H1 (cell line): ENCODE data around the gene MXRA8. TPM values are rescaled to one million over a fixed set of nuclear protein-coding genes. Genes with fewer than 3 reads are reported as not detected.

Experiments
- CTCF ChIA-PET: fragments of 300-600 bp; sonication (Branson Sonifier 250); formaldehyde crosslinking; loops from one replicate; lab custom pipeline; 2021; ENCODE audit not compliant: partially characterized antibody; lab: Charles Lee
- POLR2A ChIA-PET: fragments of 300-600 bp; sonication (Branson Sonifier 250); formaldehyde crosslinking; loops from one replicate; lab custom pipeline; 2021; ENCODE audit warnings: inconsistent platforms; ENCODE audit not compliant: partially characterized antibody; lab: Charles Lee
- DNase-seq, 2 experiments: peaks; one replicate each; pipeline versions ENCODE4 v3.0.0 to v3.0.0-alpha.2; 2010 to 2022; ENCODE audit warnings: low spot score in 2 of 2, low read depth in 1 of 2, mixed read lengths in 1 of 2
- FAIRE-seq: peaks from 2 replicates; lab custom pipeline; 2011; peaks lifted over from hg19 to GRCh38; lab: Jason Lieb, UNC
- H2AFZ ChIP-seq: 2 replicates; pipeline ENCODE4 v1.8.1; 2012; ENCODE audit warnings: low read length, inconsistent platforms
- H2AK5ac ChIP-seq: 2 replicates; pipeline ENCODE4 v1.6.1; 2013; ENCODE audit warnings: low read depth, low read length
- H2BK120ac ChIP-seq: replicated peaks from 2 replicates; pipeline ENCODE3; 2013; ENCODE audit warnings: low read depth, low read length, inconsistent platforms
- H2BK12ac ChIP-seq: 2 replicates; pipeline ENCODE4 v1.6.1; 2013; ENCODE audit warnings: low read depth, low read length
- H2BK15ac ChIP-seq: 2 replicates; pipeline ENCODE4 v1.6.1; 2013; ENCODE audit warnings: low read length
- H2BK20ac ChIP-seq: 2 replicates; pipeline ENCODE4 v1.6.1; 2013; ENCODE audit warnings: low read length
- H2BK5ac ChIP-seq: 2 replicates; pipeline ENCODE4 v1.6.1; 2013; ENCODE audit warnings: low read depth, low read length
- H3K14ac ChIP-seq: 2 replicates; pipeline ENCODE4 v1.6.1; 2013; ENCODE audit warnings: inconsistent platforms; ENCODE audit not compliant: insufficient read length
- H3K18ac ChIP-seq: 2 replicates; pipeline ENCODE4 v1.6.1; 2013; ENCODE audit warnings: low read length; ENCODE audit errors: extremely low read depth
- H3K23ac ChIP-seq: 2 replicates; pipeline ENCODE4 v1.6.1; 2013; ENCODE audit warnings: inconsistent platforms; ENCODE audit not compliant: insufficient read length
- H3K23me2 ChIP-seq: 2 replicates; pipeline ENCODE4 v1.6.1; 2013; ENCODE audit warnings: low read depth, low read length
- H3K27ac ChIP-seq: 2 replicates; pipeline ENCODE4 v1.6.1; 2011; ENCODE audit warnings: low read depth, low read length, inconsistent platforms
- H3K27me3 ChIP-seq, 4 experiments: replicated peaks in 1 of 4; 1 replicate in 1 of 4; 2 replicates in 3 of 4; pipeline versions ENCODE4 v1.6.1 to v1.8.1; 2011 to 2013; ENCODE audit warnings: low read length in 3 of 4, mild to moderate bottlenecking in 3 of 4, inconsistent platforms in 2 of 4, mixed read lengths in 2 of 4, moderate library complexity in 1 of 4; ENCODE audit not compliant: control insufficient read depth in 3 of 4, insufficient read depth in 3 of 4; ENCODE audit errors: extremely low read depth in 1 of 4
- H3K36me3 ChIP-seq, 4 experiments: 2 replicates each; pipeline versions ENCODE4 v1.6.1 to v1.8.1; 2011 to 2013; ENCODE audit warnings: mild to moderate bottlenecking in 4 of 4, low read length in 3 of 4, moderate library complexity in 2 of 4, control low read depth in 1 of 4, inconsistent platforms in 1 of 4; ENCODE audit not compliant: insufficient read depth in 4 of 4, control insufficient read depth in 2 of 4
- H3K4ac ChIP-seq: replicated peaks from 2 replicates; pipeline ENCODE3; 2013; ENCODE audit warnings: low read length, low read depth, mixed read lengths, inconsistent platforms; ENCODE audit not compliant: insufficient read length
- H3K4me1 ChIP-seq, 4 experiments: replicated peaks in 1 of 4; 1 replicate in 1 of 4; 2 replicates in 3 of 4; pipeline versions ENCODE4 v1.6.1 to v1.8.1; 2011 to 2013; ENCODE audit warnings: low read length in 3 of 4, inconsistent platforms in 2 of 4, mixed read lengths in 1 of 4; ENCODE audit not compliant: insufficient read depth in 4 of 4, control insufficient read depth in 3 of 4
- H3K4me2 ChIP-seq, 2 experiments: 2 replicates each; pipeline versions ENCODE4 v1.6.1 to v1.8.1; 2011 to 2013; ENCODE audit warnings: low read depth in 2 of 2, low read length in 2 of 2, control low read depth in 1 of 2, inconsistent platforms in 1 of 2, mild to moderate bottlenecking in 1 of 2; ENCODE audit not compliant: insufficient read depth in 1 of 2
- H3K4me3 ChIP-seq, 4 experiments: fragments of 200-600, 300-600 bp in 1 of 4; sonication (generic), shearing (Covaris generic), sonication (Bioruptor Twin) in 1 of 4; 2 replicates each; pipeline versions ENCODE4 v1.5.1 to v1.8.1; 2011 to 2016; ENCODE audit warnings: low read length in 4 of 4, low read depth in 3 of 4, control low read depth in 2 of 4, inconsistent platforms in 2 of 4, mild to moderate bottlenecking in 2 of 4, mixed read lengths in 1 of 4, moderate library complexity in 1 of 4; ENCODE audit not compliant: insufficient read depth in 2 of 4; ENCODE audit errors: extremely low read depth in 1 of 4
- H3K56ac ChIP-seq: replicated peaks from 2 replicates; pipeline ENCODE3; 2013; ENCODE audit warnings: low read depth, mild to moderate bottlenecking, mixed read lengths, low read length, inconsistent platforms; ENCODE audit not compliant: insufficient read length
- H3K79me1 ChIP-seq: 2 replicates; pipeline ENCODE4 v1.6.1; 2013; ENCODE audit warnings: low read depth, low read length, control low read depth
- H3K79me2 ChIP-seq, 2 experiments: 2 replicates each; pipeline versions ENCODE4 v1.6.1 to v1.8.1; 2012 to 2013; ENCODE audit warnings: low read length in 2 of 2, mild to moderate bottlenecking in 2 of 2, inconsistent platforms in 1 of 2; ENCODE audit not compliant: insufficient read depth in 2 of 2, control insufficient read depth in 1 of 2
- H3K9ac ChIP-seq, 4 experiments: replicated peaks in 1 of 4; 1 replicate in 1 of 4; 2 replicates in 3 of 4; pipeline versions ENCODE4 v1.6.1 to v1.8.1; 2011 to 2013; ENCODE audit warnings: low read depth in 3 of 4, low read length in 3 of 4, control low read depth in 2 of 4, mild to moderate bottlenecking in 2 of 4, moderate library complexity in 2 of 4, inconsistent platforms in 1 of 4; ENCODE audit errors: extremely low read depth in 1 of 4
- H3K9me3 ChIP-seq, 2 experiments: 2 replicates each; pipeline versions ENCODE4 v1.6.1 to v1.8.1; 2012 to 2013; ENCODE audit warnings: mild to moderate bottlenecking in 2 of 2, moderate library complexity in 2 of 2, control low read depth in 1 of 2, inconsistent platforms in 1 of 2, low read depth in 1 of 2, low read length in 1 of 2, mixed read lengths in 1 of 2; ENCODE audit not compliant: insufficient read depth in 2 of 2
- H4K20me1 ChIP-seq, 2 experiments: replicated peaks in 1 of 2; 2 replicates each; pipeline versions ENCODE3 to v1.8.1; 2011 to 2013; ENCODE audit warnings: inconsistent platforms in 2 of 2, low read length in 2 of 2, mild to moderate bottlenecking in 1 of 2; ENCODE audit not compliant: insufficient read depth in 2 of 2, control insufficient read depth in 1 of 2
- H4K5ac ChIP-seq: 2 replicates; pipeline ENCODE4 v1.6.1; 2013; ENCODE audit warnings: low read length, low read depth, mixed read lengths, inconsistent platforms; ENCODE audit not compliant: insufficient read length
- H4K8ac ChIP-seq: 2 replicates; pipeline ENCODE4 v1.8.0; 2013; ENCODE audit warnings: mild to moderate bottlenecking, moderate library complexity, low read length, inconsistent platforms; ENCODE audit not compliant: insufficient read depth; ENCODE audit errors: extremely low read depth
- H4K91ac ChIP-seq: replicated peaks from 2 replicates; pipeline ENCODE3; 2013; ENCODE audit warnings: low read length, mixed read lengths, inconsistent platforms; ENCODE audit not compliant: insufficient read length
- PHF8 ChIP-seq: fragments of 200-600 bp; sonication (generic); conservative IDR thresholded peaks from 2 replicates; pipeline ENCODE4 v1.7.1; 2012; ENCODE audit warnings: low read depth, mild to moderate bottlenecking, inconsistent platforms, low read length, moderate library complexity
- POLR2A ChIP-seq, 2 experiments: IDR thresholded peaks; 1 replicate in 1 of 2; 2 replicates in 1 of 2; pipeline ENCODE4 v1.6.1; 2011; ENCODE audit warnings: low read depth in 2 of 2, low read length in 2 of 2, mild to moderate bottlenecking in 2 of 2; ENCODE audit errors: control extremely low read depth in 1 of 2
- POLR2AphosphoS5 ChIP-seq: IDR thresholded peaks from 2 replicates; pipeline ENCODE4 v1.6.1; 2011; ENCODE audit warnings: low read depth, low read length
- SIN3A ChIP-seq, 2 experiments: IDR thresholded peaks in 1 of 2; conservative IDR thresholded peaks in 1 of 2; 2 replicates each; pipeline ENCODE4 v1.6.1; 2011 to 2012; ENCODE audit warnings: low read length in 2 of 2, improper control_type of control experiment in 1 of 2, low read depth in 1 of 2, mild to moderate bottlenecking in 1 of 2
- TAF7 ChIP-seq: optimal IDR thresholded peaks from 2 replicates; pipeline ENCODE3; 2011; ENCODE audit warnings: low read depth, mild to moderate bottlenecking, inconsistent platforms, low read length, moderate library complexity, borderline replicate concordance
- WGBS, 2 experiments: shearing (Covaris generic) in 1 of 2; methylation state at CpG; one replicate each; pipeline versions ENCODE4 v1.1.6 to v1.1.7; 2013 to 2015; ENCODE audit warnings: low lambda C conversion rate in 2 of 2, mixed read lengths in 2 of 2, inconsistent platforms in 1 of 2, low coverage in 1 of 2, missing lambda C conversion rate in 1 of 2; ENCODE audit not compliant: insufficient replicate concordance in 2 of 2, insufficient coverage in 1 of 2, insufficient read length in 1 of 2; ENCODE audit errors: extremely low coverage in 1 of 2, missing lambda C conversion rate in 1 of 2; 5-methylcytosine and 5-hydroxymethylcytosine counted together
- polyA plus RNA-seq, 7 experiments: library from polyadenylated mRNA; depleted of rRNA in 3 of 7; stranded (reverse) in 5 of 7; unstranded in 2 of 7; fragments of >200 nt in 5 of 7; fragments of 200-250 nt in 2 of 7; gene quantifications; 1 replicate in 5 of 7; 2 replicates in 1 of 7; 4 replicates in 1 of 7; pipeline versions ENCODE4 v1.2.1 to v1.2.3, GENCODE V29; 2011 to 2013; ENCODE audit warnings: missing spikeins in 2 of 7, mixed read lengths in 2 of 7
- total RNA-seq: library from RNA; stranded (reverse); fragmentation: NEBNext Ultra II Directional; extraction: Animal tissue kit (Norgen Biotek cat#: 25700); gene quantifications from 2 replicates; pipeline ENCODE4 v1.2.1, GENCODE V29; 2021

Gene MXRA8
- total and polyA plus RNA-seq, 2 of the 8 experiments (the other 6 are each of a cell fraction or from before 2014, with no cell fraction given): 10.5 to 17.2 TPM

DNA sequence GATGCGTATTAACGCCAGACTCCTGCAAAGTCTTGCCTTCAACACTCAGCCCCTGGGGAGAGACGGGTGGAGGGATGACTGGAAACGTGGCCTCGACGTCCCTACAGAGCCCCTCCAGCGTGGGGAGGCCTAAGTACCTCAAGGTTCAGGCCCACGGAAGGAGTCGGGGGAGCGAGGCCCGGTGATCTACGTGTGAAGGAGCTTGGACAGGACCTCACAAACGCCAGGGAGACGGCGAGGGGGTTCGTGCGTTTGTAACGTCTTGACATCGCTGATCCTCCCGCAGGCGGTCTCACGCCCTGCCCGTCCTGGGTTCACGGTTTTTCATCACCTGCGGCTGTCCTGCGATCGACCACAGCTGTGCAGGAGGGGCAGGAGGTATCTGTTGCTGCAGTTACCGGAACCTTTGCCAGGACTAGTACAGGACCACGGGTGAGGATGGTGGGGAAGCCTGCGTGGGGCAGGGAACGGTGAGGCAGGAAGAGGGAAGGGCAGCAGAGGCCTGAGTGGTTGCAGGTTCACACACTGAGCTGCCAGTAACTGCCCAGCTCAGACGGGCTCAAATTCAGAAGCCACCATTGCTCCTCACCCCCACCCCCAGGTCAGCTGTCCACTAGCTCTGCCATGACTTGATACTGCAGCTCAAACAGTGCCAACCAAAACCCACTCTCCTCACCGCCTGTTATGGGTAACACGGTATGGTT lies 41.7 kb upstream of the MXRA8 start:
- no peak overlapping the region for H2BK15ac ChIP-seq
- H3K36me3 ChIP-seq: peaks cover 27 to 62% (median 43%) of the 10 kb centered on the region in 4 experiments
- H3K56ac ChIP-seq: peak overlapping the region; percentile 91
- H3K4ac ChIP-seq: peak overlapping the region; percentile 12
- H3K4me2 ChIP-seq: peak overlapping the region; percentile 91 to 100
- H2AK5ac ChIP-seq: peak overlapping the region; percentile 47; the same call in 1 of the 2 replicates
- peak overlapping the region; percentile 62 for H4K8ac ChIP-seq
- 22% methylated on average over 34 of the region's 34 CpGs; no CpG with 5 or more reads in 1 of the 2 experiments for WGBS, 2 experiments
- peak overlapping the region; percentile 21 for H2BK120ac ChIP-seq
- peak overlapping the region; percentile 90 for H4K91ac ChIP-seq
- H4K20me1 ChIP-seq: peaks cover 11 to 25% of the 10 kb centered on the region in 2 experiments
- H4K5ac ChIP-seq: peak overlapping the region; percentile 99
- no peak overlapping the region for H2BK20ac ChIP-seq
- H3K9me3 ChIP-seq: no peaks in the 10 kb centered on the region
- peak overlapping the region; percentile 93 to 95 (median 94) for H3K4me3 ChIP-seq
- H2BK5ac ChIP-seq: peak overlapping the region; percentile 73
- FAIRE-seq (no peak), DNase-seq (no peak)
- H2AFZ ChIP-seq: no peak overlapping the region
- H3K27me3 ChIP-seq: no peaks in the 10 kb centered on the region
- TF ChIP-seq SIN3A (conservative IDR thresholded peaks at IDR 0.05 in 1 of 2, IDR thresholded peaks at IDR 0.05 in 1 of 2; ENCODE audit: low read depth in 1 of 2, low read length in 2 of 2) (no peak), PHF8 (0 out of 2 replicates have a peak, but pooled peaks have one; percentile 15), TAF7 (peak; percentile 17), POLR2A (IDR thresholded peaks at IDR 0.05; ENCODE audit: control extremely low read depth in 1 of 2, low read depth in 2 of 2, low read length in 2 of 2) (peak in 1 of 2 experiments; percentile 75; a peak in 2 of 3 replicates), POLR2AphosphoS5 (peak; percentile 71)
- H3K4me1 ChIP-seq: peaks cover 0 to 18% (median 13%) of the 10 kb centered on the region in 4 experiments; a peak in 6 of 7 replicates
- H3K79me1 ChIP-seq: peaks cover 15% of the 10 kb centered on the region
- peak overlapping the region; percentile 88 to 91 (median 90) for H3K9ac ChIP-seq
- H3K79me2 ChIP-seq: peaks cover 6 to 49% of the 10 kb centered on the region in 2 experiments; a peak in 3 of 4 replicates
- H3K23me2 ChIP-seq: peaks cover 17% of the 10 kb centered on the region
- H3K14ac ChIP-seq: no peak overlapping the region
- POLR2A ChIA-PET: interaction anchor here (0.9 to 33.4 kb wide), 16 partner anchors 4 to 175 kb away, joined by 3 to 719 read pairs (median 4); partner anchors contain the start of genes ANKRD65, AURKAIP1, CCNL2 and MRPL20
- no peak overlapping the region for H3K23ac ChIP-seq
- H3K18ac ChIP-seq: peak overlapping the region; percentile 55
- H3K27ac ChIP-seq: peak overlapping the region; percentile 76
- H2BK12ac ChIP-seq: no peak overlapping the region
- CTCF ChIA-PET: interaction anchor here (0.5 to 3.6 kb wide), 16 partner anchors 8 to 373 kb away, joined by 3 to 32 read pairs (median 8); partner anchors contain the start of genes AURKAIP1 and DVL1
